Tongue (tissue), 2 donors: ENCODE data around the gene HMCN2. TPM values are rescaled to one million over a fixed set of nuclear protein-coding genes. Genes with fewer than 3 reads are reported as not detected.
"Not testable (repeated sequence)": the region's sequence is repeated elsewhere in the genome, so short reads cannot be mapped to it uniquely, and the experiment has no call there.

Source experiments
- DNase-seq: peaks from one replicate; pipeline ENCODE4 v3.0.0-alpha.2; 2015
- total RNA-seq: library from RNA; depleted of rRNA; stranded (reverse); fragments of >200 nt; gene quantifications from one replicate; pipeline ENCODE4 v1.2.3, GENCODE V29; 2014

The HMCN2 gene
- total RNA-seq, 1 donor from 2014 or later, result 30.9 TPM

GRCh38 chr9:130333041-130333711 is 67.6 kb downstream of the HMCN2 start:
- peak; percentile 81 for DNase-seq

GRCh38 chr9:130333712-130334062 is 68.1 kb downstream of the HMCN2 start:
- no peak for DNase-seq

- DNase-seq, result no peak
These were observed 69.4 kb downstream of the HMCN2 start for GRCh38 chr9:130334915-130335314.

GRCh38 chr9:130336027-130336610 is 70.6 kb downstream of the HMCN2 start:
- peak; percentile 58 for DNase-seq

GRCh38 chr9:130336885-130337284 is 71.3 kb downstream of the HMCN2 start:
- DNase-seq, result peak; percentile 66

- no peak for DNase-seq
These were observed 71.8 kb downstream of the HMCN2 start for GRCh38 chr9:130337318-130337717.

GRCh38 chr9:130337784-130338380 is 72.3 kb downstream of the HMCN2 start:
- DNase-seq, result no peak

GRCh38 chr9:130338891-130339290 is 73.3 kb downstream of the HMCN2 start:
- DNase-seq, result not testable (repeated sequence)

GRCh38 chr9:130339306-130339705 is 73.7 kb downstream of the HMCN2 start:
- no peak for DNase-seq

GRCh38 chr9:130340011-130340410 is 74.5 kb downstream of the HMCN2 start:
- no peak for DNase-seq

- not testable (repeated sequence) for DNase-seq
These were observed 75.0 kb downstream of the HMCN2 start for GRCh38 chr9:130340557-130340956.

- no peak for DNase-seq
These were observed 75.6 kb downstream of the HMCN2 start for GRCh38 chr9:130341128-130341527.

GRCh38 chr9:130341839-130342713 is 76.5 kb downstream of the HMCN2 start:
- DNase-seq, result no peak

GRCh38 chr9:130342714-130343085 is 77.1 kb downstream of the HMCN2 start:
- DNase-seq, result no peak

GRCh38 chr9:130343445-130343918 is 77.9 kb downstream of the HMCN2 start:
- DNase-seq, result peak; percentile 48

- DNase-seq, result no peak
These were observed 78.8 kb downstream of the HMCN2 start for GRCh38 chr9:130344366-130344765.

- DNase-seq, result no peak
These were observed 79.7 kb downstream of the HMCN2 start for GRCh38 chr9:130345009-130345896.

- DNase-seq, result no peak
These were observed 80.4 kb downstream of the HMCN2 start for GRCh38 chr9:130345897-130346385.

- no peak for DNase-seq
These were observed 80.9 kb downstream of the HMCN2 start for GRCh38 chr9:130346431-130346830.

GRCh38 chr9:130347036-130347435 is 81.5 kb downstream of the HMCN2 start:
- no peak for DNase-seq

GRCh38 chr9:130347931-130348330 is 82.4 kb downstream of the HMCN2 start:
- DNase-seq, result peak; percentile 22

- no peak for DNase-seq
These were observed 82.8 kb downstream of the HMCN2 start for GRCh38 chr9:130348341-130348740.
